Esophagus squamous epithelium (tissue), 5 donors: ENCODE measurements around the gene FNIP1. TPM values are rescaled to one million over a fixed set of nuclear protein-coding genes. Genes with fewer than 3 reads are reported as not detected.

Source experiments
- DNase-seq: peaks from one replicate; lab custom pipeline; 2025; lab: John Stamatoyannopoulos, UW
- H3K27ac ChIP-seq, 4 donors: fragments of 200-600 bp; sonication (generic); one replicate each; pipeline ENCODE4 v1.5.1; 2016 to 2019; ENCODE audit warnings: mild to moderate bottlenecking in 1 of 4
- H3K27me3 ChIP-seq, 4 donors: fragments of 200-600 bp; sonication (generic); 1 replicate in 3 of 4; 2 replicates in 1 of 4; pipeline versions ENCODE4 v1.5.1 to v1.6.0; 2017 to 2021; ENCODE audit warnings: antibody characterized with exemption in 1 of 4
- H3K36me3 ChIP-seq, 3 donors: fragments of 200-600 bp; sonication (generic); one replicate each; pipeline ENCODE4 v1.5.1; 2016 to 2019
- H3K4me1 ChIP-seq, 3 donors: fragments of 200-600 bp; sonication (generic); one replicate each; pipeline ENCODE4 v1.5.1; 2017 to 2019
- H3K4me3 ChIP-seq, 4 donors: fragments of 200-600 bp; sonication (generic); 1 replicate in 3 of 4; 2 replicates in 1 of 4; pipeline ENCODE4 v1.5.1; 2016 to 2019; ENCODE audit warnings: mild to moderate bottlenecking in 2 of 4, moderate library complexity in 1 of 4
- H3K9me3 ChIP-seq, 3 donors: fragments of 200-600 bp; sonication (generic); one replicate each; pipeline ENCODE4 v1.5.1; 2016 to 2019
- POLR2A ChIP-seq, 4 donors: fragments of 450-650 bp; IDR thresholded peaks; one replicate each; pipeline ENCODE4 v1.6.1; 2017; ENCODE audit warnings: antibody characterized with exemption in 4 of 4, mild to moderate bottlenecking in 4 of 4, moderate library complexity in 3 of 4
- WGBS, 2 donors: methylation state at CpG; one replicate each; pipeline ENCODE4 v1.1.5; 2018; 5-methylcytosine and 5-hydroxymethylcytosine counted together
- intact Hi-C: fragments of 100-400 bp; cut with DNase I; formaldehyde crosslinking; loops from one replicate; pipeline ENCODE4 v1.15.0; 2022
- total RNA-seq, 4 donors: library from RNA; depleted of rRNA; stranded (reverse); fragments of >200 nt; gene quantifications; one replicate each; pipeline ENCODE4 v1.1.0, GENCODE V29; 2016
- TF ChIP-seq, protein P1 (sequence below), 6 experiments: fragments of 450-650 bp in 4 of 6; fragments of 200-600 bp in 2 of 6; sonication (generic) in 2 of 6; IDR thresholded peaks; one replicate each; pipeline ENCODE4 v1.5.1; 2016 to 2019; ENCODE audit warnings: antibody characterized with exemption in 6 of 6, mild to moderate bottlenecking in 4 of 6, moderate library complexity in 4 of 6
- donor health status: DM: yes; HTN: yes; CAD: no.

FNIP1 gene
- total RNA-seq, 4 donors from 2014 or later = 7.6 to 41.6 (median 20.7) TPM

DNA sequence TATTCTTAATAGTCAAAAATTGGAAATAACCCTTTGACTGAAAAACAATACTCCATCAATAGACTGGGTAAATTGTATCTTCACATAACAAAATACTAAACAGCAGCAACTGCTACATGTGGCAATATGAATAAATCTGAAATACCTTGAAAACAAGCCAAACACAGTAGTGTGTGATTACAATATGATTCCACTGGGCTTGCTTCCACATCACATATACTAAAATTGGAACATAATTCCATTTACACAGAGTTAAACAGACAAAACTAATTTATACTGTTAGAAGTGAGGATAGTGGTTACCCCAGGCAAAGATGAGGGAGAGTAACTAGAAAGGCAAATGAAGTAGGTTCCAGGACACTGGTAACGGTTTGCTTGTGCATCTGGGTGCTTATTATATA, 20.4 kb downstream of the FNIP1 start:
- no peak overlapping the region for H3K4me3 ChIP-seq
- H3K4me1 ChIP-seq = peaks cover 0 to 39% (median 8%) of the 10 kb centered on the region in 3 donors
- TF ChIP-seq POLR2A (IDR thresholded peaks at IDR 0.05) = no peak
- TF ChIP-seq, protein P1, sequence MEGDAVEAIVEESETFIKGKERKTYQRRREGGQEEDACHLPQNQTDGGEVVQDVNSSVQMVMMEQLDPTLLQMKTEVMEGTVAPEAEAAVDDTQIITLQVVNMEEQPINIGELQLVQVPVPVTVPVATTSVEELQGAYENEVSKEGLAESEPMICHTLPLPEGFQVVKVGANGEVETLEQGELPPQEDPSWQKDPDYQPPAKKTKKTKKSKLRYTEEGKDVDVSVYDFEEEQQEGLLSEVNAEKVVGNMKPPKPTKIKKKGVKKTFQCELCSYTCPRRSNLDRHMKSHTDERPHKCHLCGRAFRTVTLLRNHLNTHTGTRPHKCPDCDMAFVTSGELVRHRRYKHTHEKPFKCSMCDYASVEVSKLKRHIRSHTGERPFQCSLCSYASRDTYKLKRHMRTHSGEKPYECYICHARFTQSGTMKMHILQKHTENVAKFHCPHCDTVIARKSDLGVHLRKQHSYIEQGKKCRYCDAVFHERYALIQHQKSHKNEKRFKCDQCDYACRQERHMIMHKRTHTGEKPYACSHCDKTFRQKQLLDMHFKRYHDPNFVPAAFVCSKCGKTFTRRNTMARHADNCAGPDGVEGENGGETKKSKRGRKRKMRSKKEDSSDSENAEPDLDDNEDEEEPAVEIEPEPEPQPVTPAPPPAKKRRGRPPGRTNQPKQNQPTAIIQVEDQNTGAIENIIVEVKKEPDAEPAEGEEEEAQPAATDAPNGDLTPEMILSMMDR (IDR thresholded peaks at IDR 0.05) = no peak
- no peaks in the 10 kb centered on the region for H3K9me3 ChIP-seq
- intact Hi-C loops = no loop called here
- H3K27me3 ChIP-seq = no peaks in the 10 kb centered on the region
- WGBS, 2 donors = 80 to 85% methylated on average over 1 of the region's 1 CpG
- no peaks in the 10 kb centered on the region for H3K36me3 ChIP-seq
- DNase-seq = no peak
- H3K27ac ChIP-seq = no peak overlapping the region

DNA sequence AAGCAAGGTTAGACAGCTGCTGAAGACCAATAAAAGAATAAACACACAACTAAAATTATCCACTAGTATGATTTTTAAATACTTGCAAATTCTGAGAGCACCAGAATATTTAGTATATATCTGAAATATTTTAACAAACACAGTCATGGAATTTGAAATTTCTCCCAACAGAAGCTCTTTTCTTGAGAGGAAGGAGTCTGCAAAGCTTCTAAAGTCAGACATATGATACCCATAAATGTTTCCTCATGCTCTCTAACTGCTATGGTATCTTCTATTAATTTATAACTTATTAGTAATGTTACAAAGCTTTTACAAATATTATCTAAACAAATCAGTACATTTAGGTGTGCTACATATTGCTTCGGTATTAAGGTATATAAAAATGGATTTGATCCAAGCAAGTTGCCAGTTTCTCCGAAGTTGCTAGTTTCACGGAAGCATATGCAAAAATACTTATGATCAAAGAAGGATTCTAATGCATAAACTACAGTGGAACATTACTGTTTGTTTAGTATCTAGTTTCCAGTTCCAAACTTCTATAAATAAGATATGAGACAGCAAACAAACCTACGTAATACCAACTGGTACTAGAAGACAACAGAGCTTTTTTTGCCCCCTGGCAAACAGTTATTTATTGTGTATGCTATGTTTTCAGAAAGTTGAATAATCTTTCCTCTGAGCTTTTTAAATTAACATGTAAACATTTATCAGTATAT, 22.0 kb downstream of the FNIP1 start:
- no peak for DNase-seq

DNA sequence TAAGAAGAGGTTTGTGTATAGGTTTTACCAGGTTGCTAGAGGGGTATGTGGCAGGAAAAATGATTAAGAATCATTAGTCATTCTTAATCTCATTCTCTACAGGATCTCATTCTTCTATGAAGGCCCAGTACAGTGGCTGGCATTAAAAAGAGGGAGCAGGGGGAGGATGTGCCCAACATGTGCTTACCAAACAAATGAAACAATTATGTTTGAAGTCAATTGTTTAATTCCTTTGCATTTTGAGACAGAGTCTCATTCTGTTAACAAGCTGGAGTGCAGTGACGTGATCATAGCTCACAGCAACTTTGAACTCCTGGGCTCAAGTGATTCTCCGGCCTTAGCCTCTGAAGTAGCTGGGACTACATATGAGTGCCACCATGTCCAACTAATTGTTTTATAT, 23.0 kb downstream of the FNIP1 start:
- H3K36me3 ChIP-seq = no peaks in the 10 kb centered on the region
- DNase-seq = no peak
- H3K27me3 ChIP-seq = no peaks in the 10 kb centered on the region
- no peak for TF ChIP-seq POLR2A (IDR thresholded peaks at IDR 0.05)
- TF ChIP-seq, protein P1 (IDR thresholded peaks at IDR 0.05) = no peak
- no peak overlapping the region for H3K27ac ChIP-seq
- no peak overlapping the region for H3K4me3 ChIP-seq
- H3K4me1 ChIP-seq = peaks cover 0 to 38% (median 8%) of the 10 kb centered on the region in 3 donors
- 78 to 91% methylated on average over 2 of the region's 2 CpGs for WGBS, 2 donors
- intact Hi-C loops = no loop called here
- H3K9me3 ChIP-seq = no peaks in the 10 kb centered on the region

More for the DNA sequence above, 22.0 kb downstream of the FNIP1 start:
- intact Hi-C loops = no loop called here
- Histone ChIP-seq H3K27ac (no peak overlapping the region), H3K27me3 (no peaks in the 10 kb centered on the region), H3K36me3 (no peaks in the 10 kb centered on the region), H3K9me3 (no peaks in the 10 kb centered on the region), H3K4me3 (no peak overlapping the region), H3K4me1 (peaks cover 0 to 34% (median 8%) of the 10 kb centered on the region in 3 donors)
- TF ChIP-seq POLR2A (IDR thresholded peaks at IDR 0.05) = no peak
- TF ChIP-seq, protein P1 (IDR thresholded peaks at IDR 0.05) = no peak
- WGBS, 2 donors = 83 to 84% methylated on average over 4 of the region's 4 CpGs

DNA sequence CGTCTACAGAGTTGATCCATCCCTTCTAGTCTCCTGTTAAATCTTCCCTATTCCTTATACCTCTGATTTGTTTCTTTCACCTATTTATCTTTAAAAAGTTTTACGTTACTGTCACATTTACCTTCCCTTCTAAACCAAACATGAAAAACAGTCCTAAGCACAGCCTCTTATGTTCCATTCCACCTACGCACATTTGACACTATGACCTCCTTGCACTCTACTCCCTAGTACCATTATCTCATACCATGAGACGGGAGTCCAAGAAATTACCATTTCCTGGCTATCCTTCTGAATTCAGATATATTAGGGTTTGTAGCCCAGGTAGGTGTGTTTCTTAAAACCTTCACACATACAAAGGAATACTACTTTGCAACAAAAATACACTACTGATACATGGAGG, 25.1 kb downstream of the FNIP1 start:
- Histone ChIP-seq H3K9me3 (no peaks in the 10 kb centered on the region), H3K27ac (no peak overlapping the region), H3K4me3 (no peak overlapping the region), H3K4me1 (peaks cover 0 to 33% (median 8%) of the 10 kb centered on the region in 3 donors), H3K27me3 (no peaks in the 10 kb centered on the region), H3K36me3 (no peaks in the 10 kb centered on the region)
- no peak for TF ChIP-seq POLR2A (IDR thresholded peaks at IDR 0.05)
- TF ChIP-seq, protein P1 (IDR thresholded peaks at IDR 0.05) = no peak
- intact Hi-C loops = no loop called here
- no peak for DNase-seq
- 90 to 93% methylated on average over 4 of the region's 4 CpGs for WGBS, 2 donors

DNA sequence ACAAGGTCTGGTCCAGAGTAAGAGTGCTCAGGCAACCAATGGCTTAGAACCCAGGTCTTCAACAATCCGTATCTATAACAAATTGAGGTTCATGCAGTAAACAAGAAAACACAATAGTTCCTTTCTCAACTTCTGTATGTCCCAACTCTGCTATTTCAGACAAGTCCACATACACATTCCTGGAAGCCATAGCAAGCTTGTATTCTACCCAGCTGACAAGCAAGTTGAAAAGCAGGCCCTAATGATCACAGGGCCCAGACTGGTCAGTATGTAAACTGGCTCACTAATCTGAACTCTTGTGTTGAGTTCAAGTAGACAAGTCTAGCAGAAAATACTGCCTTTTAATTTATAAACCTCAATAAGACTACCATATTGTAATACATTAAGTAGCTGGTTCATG, 26.9 kb downstream of the FNIP1 start:
- H3K9me3 ChIP-seq = no peaks in the 10 kb centered on the region
- WGBS, 2 donors = 83 to 100% methylated on average over 1 of the region's 1 CpG
- TF ChIP-seq POLR2A (IDR thresholded peaks at IDR 0.05) = no peak
- TF ChIP-seq, protein P1 (IDR thresholded peaks at IDR 0.05) = no peak
- H3K4me1 ChIP-seq = peaks cover 0 to 37% (median 10%) of the 10 kb centered on the region in 3 donors
- H3K27ac ChIP-seq = no peak overlapping the region
- no peaks in the 10 kb centered on the region for H3K27me3 ChIP-seq
- H3K36me3 ChIP-seq = no peaks in the 10 kb centered on the region
- intact Hi-C loops = no loop called here
- no peak for DNase-seq
- no peak overlapping the region for H3K4me3 ChIP-seq
